Esophagus squamous epithelium (tissue), 4 donors: ENCODE data around the gene SPATC1L.

Experiments
- CTCF ChIP-seq, 6 experiments: fragments of 450-650 bp in 4 of 6; fragments of 200-600 bp in 2 of 6; sonication (generic) in 2 of 6; IDR thresholded peaks; one replicate each; pipeline ENCODE4 v1.5.1; 2016 to 2019; ENCODE audit warnings: antibody characterized with exemption in 6 of 6, mild to moderate bottlenecking in 4 of 6, moderate library complexity in 4 of 6
- POLR2A ChIP-seq, 4 donors: fragments of 450-650 bp; IDR thresholded peaks; one replicate each; pipeline ENCODE4 v1.6.1; 2017; ENCODE audit warnings: antibody characterized with exemption in 4 of 4, mild to moderate bottlenecking in 4 of 4, moderate library complexity in 3 of 4

GRCh38 chr21:46126309-46127238, 57.7 kb downstream of the SPATC1L start:
- TF ChIP-seq CTCF (IDR thresholded peaks at IDR 0.05): no peak
- no peak for TF ChIP-seq POLR2A (IDR thresholded peaks at IDR 0.05)
